ENCODE measurements around the gene C1RL. TPM values are rescaled to one million over a fixed set of nuclear protein-coding genes. Genes with fewer than 3 reads are reported as not detected.

The C1RL gene
- total RNA-seq, 1 experiment from 2014 or later: 2.4 TPM

DNA sequence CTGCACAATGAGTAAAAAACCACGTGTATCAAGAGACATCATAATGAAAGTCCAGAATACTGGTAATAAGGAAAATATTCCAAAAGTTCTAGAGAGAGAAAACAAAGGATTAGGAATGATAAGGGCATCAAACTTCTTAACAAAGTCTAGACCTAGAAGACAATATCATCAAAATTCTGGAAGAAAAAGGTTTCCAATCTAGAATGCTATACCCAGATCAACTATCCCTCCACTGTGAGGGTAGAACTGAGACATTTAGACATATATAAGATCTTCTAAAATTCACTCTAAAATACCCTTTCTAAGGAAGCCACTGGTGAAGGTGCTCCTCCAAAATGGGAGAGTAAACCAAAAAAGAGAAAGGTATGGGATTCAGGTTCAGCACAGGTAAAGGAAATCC lies 2.9 kb downstream of the C1RL start:
- H3K9me3 ChIP-seq (ENCODE audit: low read depth, low read length, poor library complexity, severe bottlenecking): peaks cover 9% of the 10 kb centered on the region
- TF ChIP-seq EZH2 (IDR thresholded peaks at IDR 0.05; ENCODE audit: borderline replicate concordance, low read depth, low read length, poor library complexity, severe bottlenecking): no peak
- TF ChIP-seq, protein P1, sequence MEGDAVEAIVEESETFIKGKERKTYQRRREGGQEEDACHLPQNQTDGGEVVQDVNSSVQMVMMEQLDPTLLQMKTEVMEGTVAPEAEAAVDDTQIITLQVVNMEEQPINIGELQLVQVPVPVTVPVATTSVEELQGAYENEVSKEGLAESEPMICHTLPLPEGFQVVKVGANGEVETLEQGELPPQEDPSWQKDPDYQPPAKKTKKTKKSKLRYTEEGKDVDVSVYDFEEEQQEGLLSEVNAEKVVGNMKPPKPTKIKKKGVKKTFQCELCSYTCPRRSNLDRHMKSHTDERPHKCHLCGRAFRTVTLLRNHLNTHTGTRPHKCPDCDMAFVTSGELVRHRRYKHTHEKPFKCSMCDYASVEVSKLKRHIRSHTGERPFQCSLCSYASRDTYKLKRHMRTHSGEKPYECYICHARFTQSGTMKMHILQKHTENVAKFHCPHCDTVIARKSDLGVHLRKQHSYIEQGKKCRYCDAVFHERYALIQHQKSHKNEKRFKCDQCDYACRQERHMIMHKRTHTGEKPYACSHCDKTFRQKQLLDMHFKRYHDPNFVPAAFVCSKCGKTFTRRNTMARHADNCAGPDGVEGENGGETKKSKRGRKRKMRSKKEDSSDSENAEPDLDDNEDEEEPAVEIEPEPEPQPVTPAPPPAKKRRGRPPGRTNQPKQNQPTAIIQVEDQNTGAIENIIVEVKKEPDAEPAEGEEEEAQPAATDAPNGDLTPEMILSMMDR (conservative IDR thresholded peaks at IDR 0.05; ENCODE audit: low read depth, low read length): no peak
- no peak overlapping the region for H3K27ac ChIP-seq (ENCODE audit: low read depth, low read length, poor library complexity, severe bottlenecking)
- H3K4me1 ChIP-seq (ENCODE audit: insufficient read depth, low read length, poor library complexity, severe bottlenecking): no peaks in the 10 kb centered on the region
- no TSS peak for BruUV-seq (replicated peaks)
- POLR2A ChIA-PET (ENCODE audit: low non-redundant PET): no interaction called here
- CTCF ChIA-PET: no interaction called here
- no peak overlapping the region for H3K4me3 ChIP-seq (ENCODE audit: low read depth, low read length, poor library complexity, severe bottlenecking)
- H3K27me3 ChIP-seq (replicated peaks; ENCODE audit: insufficient read depth, low read depth, low read length, poor library complexity): no peaks in the 10 kb centered on the region
- intact Hi-C loops (cut with micrococcal nuclease; ENCODE audit: unreplicated experiment): no loop called here
- H3K36me3 ChIP-seq (ENCODE audit: insufficient read depth, low read length, poor library complexity, severe bottlenecking): no peaks in the 10 kb centered on the region
- DNase-seq (ENCODE audit: low spot score): no peak

DNA sequence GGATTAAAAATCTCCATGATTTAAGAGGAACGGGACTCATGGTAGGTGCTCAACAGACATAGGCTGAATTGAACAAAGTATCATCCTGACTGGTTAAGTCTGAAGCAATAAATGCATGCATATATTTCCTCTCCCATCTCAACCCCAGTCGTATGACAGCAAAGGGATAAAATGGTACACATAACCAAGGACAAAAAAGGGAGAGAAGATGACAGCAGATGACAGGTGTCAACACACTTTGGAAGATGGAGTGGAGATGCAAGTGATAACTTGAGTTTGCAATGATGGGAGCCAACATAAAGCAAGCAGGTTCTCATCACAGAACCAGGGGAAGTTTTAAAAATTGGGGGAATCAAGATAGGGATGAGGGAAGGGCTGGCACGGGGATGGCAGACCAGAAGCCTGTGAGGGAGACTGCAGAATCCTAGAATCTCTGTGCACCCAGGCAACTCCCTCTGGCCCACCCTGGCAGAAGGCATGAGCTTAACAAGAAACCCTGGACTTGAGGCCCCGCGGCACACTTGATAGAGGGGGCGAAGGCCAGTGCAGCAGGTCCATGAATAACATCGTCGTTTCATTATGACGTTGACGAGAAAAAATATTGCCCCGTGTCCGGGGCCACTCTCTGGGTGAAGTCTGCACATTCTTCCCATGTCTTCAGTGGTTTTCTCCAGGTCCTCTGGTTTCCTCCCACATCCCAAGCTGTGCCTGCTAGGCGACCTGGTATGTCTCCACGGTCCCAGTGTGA lies 5.0 kb downstream of the C1RL start:
- CTCF ChIA-PET: no interaction called here
- Histone ChIP-seq H3K36me3 (ENCODE audit: insufficient read depth, low read length, poor library complexity, severe bottlenecking) (no peaks in the 10 kb centered on the region), H3K4me1 (ENCODE audit: insufficient read depth, low read length, poor library complexity, severe bottlenecking) (no peaks in the 10 kb centered on the region), H3K27me3 (replicated peaks; ENCODE audit: insufficient read depth, low read depth, low read length, poor library complexity) (no peaks in the 10 kb centered on the region), H3K9me3 (ENCODE audit: low read depth, low read length, poor library complexity, severe bottlenecking) (peaks cover 9% of the 10 kb centered on the region), H3K4me3 (ENCODE audit: low read depth, low read length, poor library complexity, severe bottlenecking) (no peak overlapping the region), H3K27ac (ENCODE audit: low read depth, low read length, poor library complexity, severe bottlenecking) (no peak overlapping the region)
- no TSS peak for BruUV-seq (replicated peaks)
- intact Hi-C loops (cut with micrococcal nuclease; ENCODE audit: unreplicated experiment): no loop called here
- no peak for DNase-seq (ENCODE audit: low spot score)
- POLR2A ChIA-PET (ENCODE audit: low non-redundant PET): no interaction called here
- TF ChIP-seq EZH2 (IDR thresholded peaks at IDR 0.05; ENCODE audit: borderline replicate concordance, low read depth, low read length, poor library complexity, severe bottlenecking): no peak
- TF ChIP-seq, protein P1 (conservative IDR thresholded peaks at IDR 0.05; ENCODE audit: low read depth, low read length): no peak

- no peaks in the 10 kb centered on the region for H3K27me3 ChIP-seq (replicated peaks; ENCODE audit: insufficient read depth, low read depth, low read length, poor library complexity)
- BruUV-seq (replicated peaks): no TSS peak
- H3K4me1 ChIP-seq (ENCODE audit: insufficient read depth, low read length, poor library complexity, severe bottlenecking): no peaks in the 10 kb centered on the region
- DNase-seq (ENCODE audit: low spot score): no peak
- H3K36me3 ChIP-seq (ENCODE audit: insufficient read depth, low read length, poor library complexity, severe bottlenecking): no peaks in the 10 kb centered on the region
- H3K27ac ChIP-seq (ENCODE audit: low read depth, low read length, poor library complexity, severe bottlenecking): no peak overlapping the region
- ChIA-PET CTCF (no interaction called here), POLR2A (ENCODE audit: low non-redundant PET) (no interaction called here)
- intact Hi-C loops (cut with micrococcal nuclease; ENCODE audit: unreplicated experiment): no loop called here
- no peak overlapping the region for H3K4me3 ChIP-seq (ENCODE audit: low read depth, low read length, poor library complexity, severe bottlenecking)
- TF ChIP-seq, protein P1 (conservative IDR thresholded peaks at IDR 0.05; ENCODE audit: low read depth, low read length): no peak
- no peak for TF ChIP-seq EZH2 (IDR thresholded peaks at IDR 0.05; ENCODE audit: borderline replicate concordance, low read depth, low read length, poor library complexity, severe bottlenecking)
- peaks cover 9% of the 10 kb centered on the region for H3K9me3 ChIP-seq (ENCODE audit: low read depth, low read length, poor library complexity, severe bottlenecking)
Measured at GRCh38 chr12:7102582-7102981, 6.4 kb downstream of the C1RL start.

Data from A673 (cell line).